ENCODE measurements around the gene CALR.

- TF ChIP-seq POLR2A (IDR thresholded peaks at IDR 0.05) = no peak
- TF ChIP-seq, protein P1, sequence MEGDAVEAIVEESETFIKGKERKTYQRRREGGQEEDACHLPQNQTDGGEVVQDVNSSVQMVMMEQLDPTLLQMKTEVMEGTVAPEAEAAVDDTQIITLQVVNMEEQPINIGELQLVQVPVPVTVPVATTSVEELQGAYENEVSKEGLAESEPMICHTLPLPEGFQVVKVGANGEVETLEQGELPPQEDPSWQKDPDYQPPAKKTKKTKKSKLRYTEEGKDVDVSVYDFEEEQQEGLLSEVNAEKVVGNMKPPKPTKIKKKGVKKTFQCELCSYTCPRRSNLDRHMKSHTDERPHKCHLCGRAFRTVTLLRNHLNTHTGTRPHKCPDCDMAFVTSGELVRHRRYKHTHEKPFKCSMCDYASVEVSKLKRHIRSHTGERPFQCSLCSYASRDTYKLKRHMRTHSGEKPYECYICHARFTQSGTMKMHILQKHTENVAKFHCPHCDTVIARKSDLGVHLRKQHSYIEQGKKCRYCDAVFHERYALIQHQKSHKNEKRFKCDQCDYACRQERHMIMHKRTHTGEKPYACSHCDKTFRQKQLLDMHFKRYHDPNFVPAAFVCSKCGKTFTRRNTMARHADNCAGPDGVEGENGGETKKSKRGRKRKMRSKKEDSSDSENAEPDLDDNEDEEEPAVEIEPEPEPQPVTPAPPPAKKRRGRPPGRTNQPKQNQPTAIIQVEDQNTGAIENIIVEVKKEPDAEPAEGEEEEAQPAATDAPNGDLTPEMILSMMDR (IDR thresholded peaks at IDR 0.05) = peak in 1 of 6 experiments; percentile 38
Measured at GRCh38 chr19:12948612-12949362, 10.4 kb downstream of the CALR start.
